EH (cell line): Measurements from ENCODE around the gene ARMCX5.

Experiments
- DNase-seq: peaks from one replicate; pipeline ENCODE4 v3.0.0-alpha.2; 2015; ENCODE audit warnings: low read depth

ARMCX5 gene

GRCh38 chrX:102599084-102599950 is at the start of gene ARMCX5:
TSS of gene ARMCX5 (plus strand) at chrX:102599515. CDS start at chrX:102602142, 2,627 bp downstream.
- DNase-seq = peak; percentile 82

GRCh38 chrX:102558607-102559006 is 40.7 kb upstream of the ARMCX5 start:
- no peak for DNase-seq

- DNase-seq = no peak
Observed at GRCh38 chrX:102560423-102561068, 38.8 kb upstream of the ARMCX5 start.

- DNase-seq = no peak
Observed at GRCh38 chrX:102580891-102581290, 18.4 kb upstream of the ARMCX5 start.

GRCh38 chrX:102593367-102593766 is 5.9 kb upstream of the ARMCX5 start:
- no peak for DNase-seq

- peak; percentile 47 for DNase-seq
Observed at GRCh38 chrX:102599951-102600579, 750 bp downstream of the ARMCX5 start.

- peak; percentile 1 for DNase-seq
Observed at GRCh38 chrX:102604327-102604726, 5.0 kb downstream of the ARMCX5 start.

GRCh38 chrX:102606115-102606514 is 6.8 kb downstream of the ARMCX5 start:
- no peak for DNase-seq

- no peak for DNase-seq
Observed at GRCh38 chrX:102610905-102611304, 11.6 kb downstream of the ARMCX5 start.

GRCh38 chrX:102624105-102624504 is 24.8 kb downstream of the ARMCX5 start:
- no peak for DNase-seq

- DNase-seq = no peak
Observed at GRCh38 chrX:102627640-102628039, 28.3 kb downstream of the ARMCX5 start.

- no peak for DNase-seq
Observed at GRCh38 chrX:102637561-102637960, 38.2 kb downstream of the ARMCX5 start.

GRCh38 chrX:102650903-102651241 is 51.6 kb downstream of the ARMCX5 start:
- no peak for DNase-seq

- DNase-seq = peak; percentile 33
Observed at GRCh38 chrX:102651242-102652011, 52.1 kb downstream of the ARMCX5 start, which contains the start of gene GPRASP1. TSS of gene GPRASP1 (plus strand) at chrX:102651483. CDS start at chrX:102653914, 2,431 bp downstream.

- DNase-seq = peak; percentile 48
Observed at GRCh38 chrX:102652031-102652688, 52.8 kb downstream of the ARMCX5 start.
